PC-3 (cell line): ENCODE results near the gene PTCH1. TPM values are rescaled to one million over a fixed set of nuclear protein-coding genes. Genes with fewer than 3 reads are reported as not detected.

Source experiments
- ATAC-seq: fragments of 200-7000 bp; cut with Tn5 transposase; 2 replicates; pipeline ENCODE4 v1.9.1; 2020; ENCODE audit warnings: mild to moderate bottlenecking, moderate library complexity
- BruUV-seq: library from RNA; stranded (reverse); fragments of 400-500 nt; replicated peaks from 2 replicates; lab custom pipeline; 2021; lab: Mats Ljungman, UMichigan
- CTCF ChIA-PET: fragments of 300-600 bp; sonication (Branson Sonifier 250); formaldehyde crosslinking; loops from one replicate; lab custom pipeline; 2022; ENCODE audit warnings: antibody characterized with exemption; lab: Charles Lee
- POLR2A ChIA-PET: fragments of 300-600 bp; sonication (Branson Sonifier 250); formaldehyde crosslinking; loops from one replicate; lab custom pipeline; 2022; ENCODE audit warnings: antibody characterized with exemption; ENCODE audit not compliant: unreplicated experiment; lab: Charles Lee
- DNase-seq: peaks from one replicate; pipeline ENCODE4 v3.0.0-alpha.2; 2015
- H2AFZ ChIP-seq: fragments of 300-600 bp; sonication (generic); 2 replicates; pipeline ENCODE4 v1.6.0; 2016; ENCODE audit warnings: antibody characterized with exemption, low read length
- H3F3A ChIP-seq: fragments of 300-600 bp; sonication (generic); one replicate; pipeline ENCODE4 v1.6.0; 2017; ENCODE audit warnings: antibody characterized with exemption, low read length, control low read depth, mild to moderate bottlenecking; ENCODE audit not compliant: unreplicated experiment
- H3K27ac ChIP-seq: fragments of 300-600 bp; sonication (generic); 2 replicates; pipeline ENCODE4 v1.5.1; 2016; ENCODE audit warnings: mild to moderate bottlenecking, low read length
- H3K27me3 ChIP-seq: fragments of 300-600 bp; sonication (generic); 2 replicates; pipeline ENCODE4 v1.6.1; 2016; ENCODE audit warnings: low read length, mixed read lengths
- H3K36me3 ChIP-seq: fragments of 300-600 bp; sonication (generic); 2 replicates; pipeline ENCODE4 v1.6.1; 2016; ENCODE audit warnings: low read depth, mixed run types, low read length, mixed read lengths
- H3K4me1 ChIP-seq: fragments of 300-600 bp; sonication (generic); 2 replicates; pipeline ENCODE4 v1.5.1; 2016; ENCODE audit warnings: low read length; ENCODE audit not compliant: insufficient read depth
- H3K4me2 ChIP-seq: fragments of 300-600 bp; sonication (generic); 2 replicates; pipeline ENCODE4 v1.6.0; 2016; ENCODE audit warnings: low read length
- H3K4me3 ChIP-seq: fragments of 300-600 bp; sonication (generic); 2 replicates; pipeline ENCODE4 v1.5.1; 2016; ENCODE audit warnings: mild to moderate bottlenecking, low read length, mixed read lengths
- H3K79me2 ChIP-seq: fragments of 300-600 bp; sonication (generic); 2 replicates; pipeline ENCODE4 v1.6.1; 2017; ENCODE audit warnings: low read length, mixed read lengths
- H3K9ac ChIP-seq: fragments of 300-600 bp; sonication (generic); 2 replicates; pipeline ENCODE4 v1.6.0; 2016; ENCODE audit warnings: mild to moderate bottlenecking, low read length
- H3K9me2 ChIP-seq: fragments of 300-600 bp; sonication (generic); replicated peaks from 2 replicates; pipeline ENCODE4 v1.6.1; 2016; ENCODE audit warnings: mixed run types, low read length, mixed read lengths
- H3K9me3 ChIP-seq: fragments of 300-600 bp; sonication (generic); 2 replicates; pipeline ENCODE4 v1.6.1; 2016; ENCODE audit warnings: low read length, mixed read lengths
- H4K20me1 ChIP-seq: fragments of 300-600 bp; sonication (generic); 2 replicates; pipeline ENCODE4 v1.6.1; 2016; ENCODE audit warnings: low read length, mixed read lengths
- EZH2 ChIP-seq: fragments of 300-600 bp; sonication (generic); IDR thresholded peaks from one replicate; pipeline ENCODE4 v1.6.1; 2017; ENCODE audit warnings: antibody characterized with exemption, mild to moderate bottlenecking, low read length; ENCODE audit not compliant: unreplicated experiment
- EZH2phosphoT487 ChIP-seq: fragments of 300-600 bp; sonication (generic); IDR thresholded peaks from 2 replicates; pipeline ENCODE4 v1.6.1; 2018; ENCODE audit warnings: mild to moderate bottlenecking, antibody characterized with exemption, low read length, borderline replicate concordance
- intact Hi-C: fragments of 100-400 bp; cut with micrococcal nuclease; formaldehyde crosslinking; loops from 2 replicates; pipeline ENCODE4 v1.9.0; 2023
- total RNA-seq: library from RNA; depleted of rRNA; stranded (reverse); fragments of >200 nt; gene quantifications from 2 replicates; pipeline ENCODE4 v1.2.3, GENCODE V29; 2014
- TF ChIP-seq, protein P1 (sequence below): fragments of 300-600 bp; sonication (generic); conservative IDR thresholded peaks from 2 replicates; pipeline ENCODE4 v1.5.1; 2017; ENCODE audit warnings: antibody characterized with exemption, low read depth, mild to moderate bottlenecking, low read length

The PTCH1 gene
- total RNA-seq, 1 experiment from 2014 or later, result 0.77 TPM

DNA sequence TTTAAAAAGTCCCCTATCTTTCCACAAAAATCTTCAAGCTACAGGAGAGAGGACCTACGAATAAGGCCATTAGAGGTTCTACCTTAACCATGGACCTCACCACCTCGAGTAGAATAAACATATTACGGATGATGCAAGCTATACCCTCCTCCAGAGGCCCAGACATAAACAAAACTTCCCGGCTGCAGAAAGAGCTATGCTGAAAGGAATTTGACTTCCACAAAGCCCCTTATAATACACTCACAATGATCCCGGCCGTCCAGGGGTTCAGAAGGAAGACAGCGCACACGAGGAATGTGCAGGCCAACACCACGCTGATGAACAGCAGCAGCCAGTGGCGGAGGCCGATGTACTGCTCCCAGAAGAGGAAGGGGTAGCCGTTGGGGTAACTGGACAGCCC lies 59.0 kb downstream of the PTCH1 start:
- BruUV-seq, result no TSS peak
- Histone ChIP-seq H4K20me1 (no peaks in the 10 kb centered on the region), H3K27me3 (no peaks in the 10 kb centered on the region), H3K4me2 (no peak overlapping the region), H3K4me3 (no peak overlapping the region), H3K27ac (no peak overlapping the region), H3K4me1 (no peaks in the 10 kb centered on the region), H3K9me2 (no peaks in the 10 kb centered on the region), H3F3A (no peaks in the 10 kb centered on the region), H3K79me2 (no peaks in the 10 kb centered on the region), H3K9me3 (no peaks in the 10 kb centered on the region), H3K36me3 (no peaks in the 10 kb centered on the region), H2AFZ (no peak overlapping the region), H3K9ac (no peak overlapping the region)
- POLR2A ChIA-PET, result no interaction called here
- intact Hi-C loops, result no loop called here
- ATAC-seq, result no peak
- TF ChIP-seq EZH2, result no peak
- TF ChIP-seq EZH2phosphoT487, result no peak
- TF ChIP-seq, protein P1, sequence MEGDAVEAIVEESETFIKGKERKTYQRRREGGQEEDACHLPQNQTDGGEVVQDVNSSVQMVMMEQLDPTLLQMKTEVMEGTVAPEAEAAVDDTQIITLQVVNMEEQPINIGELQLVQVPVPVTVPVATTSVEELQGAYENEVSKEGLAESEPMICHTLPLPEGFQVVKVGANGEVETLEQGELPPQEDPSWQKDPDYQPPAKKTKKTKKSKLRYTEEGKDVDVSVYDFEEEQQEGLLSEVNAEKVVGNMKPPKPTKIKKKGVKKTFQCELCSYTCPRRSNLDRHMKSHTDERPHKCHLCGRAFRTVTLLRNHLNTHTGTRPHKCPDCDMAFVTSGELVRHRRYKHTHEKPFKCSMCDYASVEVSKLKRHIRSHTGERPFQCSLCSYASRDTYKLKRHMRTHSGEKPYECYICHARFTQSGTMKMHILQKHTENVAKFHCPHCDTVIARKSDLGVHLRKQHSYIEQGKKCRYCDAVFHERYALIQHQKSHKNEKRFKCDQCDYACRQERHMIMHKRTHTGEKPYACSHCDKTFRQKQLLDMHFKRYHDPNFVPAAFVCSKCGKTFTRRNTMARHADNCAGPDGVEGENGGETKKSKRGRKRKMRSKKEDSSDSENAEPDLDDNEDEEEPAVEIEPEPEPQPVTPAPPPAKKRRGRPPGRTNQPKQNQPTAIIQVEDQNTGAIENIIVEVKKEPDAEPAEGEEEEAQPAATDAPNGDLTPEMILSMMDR, result no peak
- DNase-seq, result no peak
- CTCF ChIA-PET, result no interaction called here

DNA sequence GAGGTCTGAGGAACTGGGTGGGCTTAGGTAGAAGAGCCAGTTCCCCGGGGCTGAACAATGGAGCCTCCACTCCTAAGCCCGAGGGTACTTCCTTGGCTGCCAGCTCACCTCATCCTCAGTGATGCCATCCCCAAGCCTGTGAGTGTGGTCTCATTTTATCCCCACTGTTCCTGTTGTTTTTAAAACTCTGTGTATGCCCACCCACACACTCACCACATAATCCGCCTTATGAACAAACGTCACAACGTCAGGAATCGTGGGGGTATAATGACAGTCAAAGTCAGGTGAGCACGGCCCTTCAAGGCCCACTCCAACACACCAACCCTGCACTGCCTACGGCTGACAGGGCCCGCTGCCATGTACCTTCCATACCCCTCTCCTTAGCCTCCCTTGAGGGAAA lies 61.1 kb downstream of the PTCH1 start:
- intact Hi-C loops, result no loop called here
- H3K4me2 ChIP-seq, result no peak overlapping the region
- no peak for ATAC-seq
- no peak for TF ChIP-seq EZH2phosphoT487
- TF ChIP-seq, protein P1, result no peak
- TF ChIP-seq EZH2, result no peak
- no peaks in the 10 kb centered on the region for H3K4me1 ChIP-seq
- H3K79me2 ChIP-seq, result no peaks in the 10 kb centered on the region
- no peaks in the 10 kb centered on the region for H4K20me1 ChIP-seq
- no peak for DNase-seq
- no TSS peak for BruUV-seq
- H3K4me3 ChIP-seq, result no peak overlapping the region
- H3F3A ChIP-seq, result no peaks in the 10 kb centered on the region
- H2AFZ ChIP-seq, result no peak overlapping the region
- H3K9me2 ChIP-seq, result no peaks in the 10 kb centered on the region
- H3K9me3 ChIP-seq, result no peaks in the 10 kb centered on the region
- no peak overlapping the region for H3K27ac ChIP-seq
- ChIA-PET CTCF (no interaction called here), POLR2A (no interaction called here)
- no peak overlapping the region for H3K9ac ChIP-seq
- H3K36me3 ChIP-seq, result no peaks in the 10 kb centered on the region
- no peaks in the 10 kb centered on the region for H3K27me3 ChIP-seq

GRCh38 chr9:95452176-95452575 lies 64.6 kb downstream of the PTCH1 start:
- no peak for ATAC-seq
- intact Hi-C loops, result no loop called here
- H3K4me1 ChIP-seq, result no peaks in the 10 kb centered on the region
- no peaks in the 10 kb centered on the region for H3K27me3 ChIP-seq
- no peaks in the 10 kb centered on the region for H3K36me3 ChIP-seq
- H3K27ac ChIP-seq, result no peak overlapping the region
- H3K9me3 ChIP-seq, result no peaks in the 10 kb centered on the region
- H3K4me3 ChIP-seq, result no peak overlapping the region
- DNase-seq, result no peak
- no peaks in the 10 kb centered on the region for H3F3A ChIP-seq
- H3K9me2 ChIP-seq, result no peaks in the 10 kb centered on the region
- H2AFZ ChIP-seq, result no peak overlapping the region
- H3K79me2 ChIP-seq, result no peaks in the 10 kb centered on the region
- CTCF ChIA-PET, result no interaction called here
- TF ChIP-seq EZH2 (no peak), EZH2phosphoT487 (no peak)
- no peak overlapping the region for H3K9ac ChIP-seq
- no peaks in the 10 kb centered on the region for H4K20me1 ChIP-seq
- POLR2A ChIA-PET, result no interaction called here
- no TSS peak for BruUV-seq
- H3K4me2 ChIP-seq, result no peak overlapping the region
